GM19099 (cell line): ENCODE results near the gene SH3BGRL.

Source experiments
- POLR2A ChIP-seq: IDR thresholded peaks from 3 replicates; pipeline ENCODE4 v1.6.1; 2011; ENCODE audit warnings: low read depth; ENCODE audit not compliant: insufficient read length; ENCODE audit errors: extremely low read depth

SH3BGRL gene

GRCh38 chrX:81304563-81304962 is 102.7 kb downstream of the SH3BGRL start:
- no peak for TF ChIP-seq POLR2A

GRCh38 chrX:81305240-81305639 is 103.3 kb downstream of the SH3BGRL start:
- TF ChIP-seq POLR2A, result no peak

GRCh38 chrX:81308086-81308829 is 106.4 kb downstream of the SH3BGRL start:
- TF ChIP-seq POLR2A, result no peak

GRCh38 chrX:81316163-81316562 is 114.3 kb downstream of the SH3BGRL start:
- no peak for TF ChIP-seq POLR2A

GRCh38 chrX:81336455-81337152 is 134.7 kb downstream of the SH3BGRL start:
- no peak for TF ChIP-seq POLR2A

GRCh38 chrX:81337805-81338204 is 135.9 kb downstream of the SH3BGRL start:
- TF ChIP-seq POLR2A, result no peak

- no peak for TF ChIP-seq POLR2A
Measured at GRCh38 chrX:81338924-81339323, 137.0 kb downstream of the SH3BGRL start.
